ENCODE data around the gene ZNF675. TPM values are rescaled to one million over a fixed set of nuclear protein-coding genes. Genes with fewer than 3 reads are reported as not detected.
"Not testable (repeated sequence)": the region's sequence is repeated elsewhere in the genome, so short reads cannot be mapped to it uniquely, and the experiment has no call there.

The ZNF675 gene
- total RNA-seq (2014; rRNA removed; shearing (Covaris generic)), result 15.6 and 16.5 TPM in 2 replicates
- 6.3 and 11.8 TPM in 2 replicates for polyA plus RNA-seq (2015; cell fraction: cytosol; rRNA removed)
- polyA plus RNA-seq (2015; cell fraction: nucleus; rRNA removed), result 19.9 and 24.4 TPM in 2 replicates

- DNase-seq (ENCODE audit: low read depth), result peak; percentile 87
These were observed at the start of gene ZNF675 for GRCh38 chr19:23686621-23687423. Gene ZNF675 (minus strand): TSS chr19:23687212. CDS start chr19:23687033, 179 bp downstream.

GRCh38 chr19:23730729-23731465, 43.9 kb upstream of the ZNF675 start:
- DNase-seq (ENCODE audit: low read depth), result not testable (repeated sequence)

DNA sequence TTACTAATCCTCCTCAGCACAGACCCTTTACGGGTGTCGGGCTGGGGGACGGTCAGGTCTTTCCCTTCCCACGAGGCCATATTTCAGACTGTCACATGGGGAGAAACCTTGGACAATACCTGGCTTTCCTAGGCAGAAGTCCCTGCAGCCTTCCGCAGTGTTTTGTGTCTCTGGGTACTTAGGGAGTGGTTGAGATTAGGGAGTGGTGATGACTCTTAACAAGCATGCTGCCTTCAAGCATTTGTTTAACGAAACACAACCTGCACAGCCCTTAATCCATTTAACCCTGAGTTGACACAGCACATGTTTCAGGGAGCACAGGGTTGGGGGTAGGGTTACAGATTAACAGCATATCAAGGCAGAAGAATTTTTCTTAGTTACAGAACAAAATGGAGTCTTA, 37.1 kb upstream of the ZNF675 start:
- DNase-seq (ENCODE audit: low read depth), result not testable (repeated sequence)

GRCh38 chr19:23718802-23719201, 31.8 kb upstream of the ZNF675 start:
- no peak for DNase-seq (ENCODE audit: low read depth)

GRCh38 chr19:23716792-23717191, 29.8 kb upstream of the ZNF675 start:
- no peak for DNase-seq (ENCODE audit: low read depth)

DNA sequence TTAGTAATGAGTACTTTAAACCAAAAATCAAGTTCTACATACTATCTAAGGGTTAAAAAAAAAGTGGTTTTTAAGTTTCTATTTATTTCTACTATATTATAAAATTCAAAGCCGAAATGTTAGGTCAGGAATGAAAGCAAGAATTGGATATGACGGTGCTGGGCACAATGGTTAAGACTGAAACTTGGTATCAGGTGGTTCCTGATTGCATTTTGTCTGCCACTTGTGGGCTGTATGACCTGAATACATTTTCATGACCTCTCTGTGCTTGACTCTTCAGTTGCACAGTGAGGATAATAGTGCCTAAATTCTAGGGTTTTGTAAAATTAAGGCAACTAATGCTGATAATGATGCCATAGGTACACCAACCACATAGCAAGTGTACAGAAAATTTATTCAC, 22.3 kb upstream of the ZNF675 start:
- no peak for DNase-seq (ENCODE audit: low read depth)

DNA sequence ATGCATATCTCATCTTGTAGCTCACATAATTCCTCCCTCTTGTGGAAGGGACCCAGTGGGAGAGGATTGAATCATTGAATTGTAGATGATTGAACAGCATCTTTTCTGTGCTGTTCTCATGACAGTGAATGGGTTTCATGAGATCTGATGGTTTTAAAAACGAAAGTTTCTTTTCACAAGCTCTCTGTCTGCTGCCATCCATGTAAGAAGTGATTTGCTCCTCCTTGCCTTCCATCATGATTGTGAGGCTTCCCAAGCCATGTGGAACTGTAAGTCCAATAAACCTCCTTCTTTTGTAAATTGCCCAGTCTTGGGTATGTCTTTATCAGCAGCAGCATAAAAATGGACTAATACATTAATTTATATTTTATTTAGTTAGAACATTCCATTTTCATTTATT, 19.6 kb upstream of the ZNF675 start:
- no peak for DNase-seq (ENCODE audit: low read depth)

GRCh38 chr19:23699521-23699860, 12.5 kb upstream of the ZNF675 start:
- DNase-seq (ENCODE audit: low read depth), result no peak

- peak; percentile 6 for DNase-seq (ENCODE audit: low read depth)
These were observed 11.9 kb upstream of the ZNF675 start for GRCh38 chr19:23698711-23699520.

- DNase-seq (ENCODE audit: low read depth), result not testable (repeated sequence)
These were observed 5.9 kb upstream of the ZNF675 start for GRCh38 chr19:23692937-23693336.

- no peak for DNase-seq (ENCODE audit: low read depth)
These were observed 13.9 kb downstream of the ZNF675 start for GRCh38 chr19:23673132-23673531.

DNA sequence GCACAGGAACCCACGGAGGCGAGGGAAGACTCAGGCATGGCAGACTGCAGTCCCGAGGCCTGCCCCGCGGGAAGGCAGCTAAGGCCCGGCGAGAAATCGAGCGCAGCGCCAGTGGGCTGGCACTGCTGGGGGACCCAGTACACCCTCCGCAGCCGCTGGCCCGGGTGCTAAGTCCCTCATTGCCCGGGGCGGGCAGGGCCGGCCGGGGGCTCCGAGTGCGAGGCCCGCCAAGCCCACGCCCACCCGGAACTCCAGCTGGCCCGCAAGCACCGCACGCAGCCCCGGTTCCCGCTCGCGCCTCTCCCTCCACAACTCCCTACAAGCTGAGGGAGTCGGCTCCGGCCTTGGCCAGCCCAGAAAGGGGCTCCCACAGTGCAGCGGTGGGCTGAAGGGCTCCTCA, 18.4 kb downstream of the ZNF675 start:
- not testable (repeated sequence) for DNase-seq (ENCODE audit: low read depth)

- DNase-seq (ENCODE audit: low read depth), result no peak
These were observed 21.2 kb downstream of the ZNF675 start for GRCh38 chr19:23665651-23666410.

DNA sequence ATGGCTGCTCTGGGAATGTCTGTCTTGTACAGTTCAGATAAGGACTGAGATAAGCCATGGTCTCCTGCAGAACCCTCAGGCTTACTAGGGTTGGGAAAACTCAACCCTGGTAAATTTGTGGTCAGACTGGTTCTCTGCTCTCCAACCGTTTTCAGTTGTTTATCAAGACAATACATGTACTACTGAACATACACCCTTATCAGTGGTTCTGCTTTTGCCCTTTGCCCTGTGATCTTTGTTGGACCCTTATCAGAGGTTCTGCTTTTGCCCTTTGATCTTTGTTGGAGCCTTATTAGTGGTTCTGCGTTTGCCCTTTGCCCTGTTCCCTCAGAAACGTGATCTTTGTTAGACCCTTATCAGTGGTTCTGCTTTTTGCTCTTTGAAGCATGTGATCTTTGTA, 37.2 kb downstream of the ZNF675 start:
- DNase-seq (ENCODE audit: low read depth), result not testable (repeated sequence)

Other genes starting within 250 kb of the ZNF675 start
- gene ZNF681, start 71.7 kb upstream of the ZNF675 start, total RNA-seq (2014; rRNA removed; shearing (Covaris generic)), result 1.3 and 2.9 TPM in 2 replicates
- gene ZNF726, start 227.7 kb upstream of the ZNF675 start, total RNA-seq (2014; rRNA removed; shearing (Covaris generic)), result 8.7 and 8.8 TPM in 2 replicates